NCI-H526 (cell line): ENCODE data around the gene FAM193A.
"Not testable (repeated sequence)": the region's sequence is repeated elsewhere in the genome, so short reads cannot be mapped to it uniquely, and the experiment has no call there.

ENCODE experiments used
- DNase-seq, 2 experiments: peaks; one replicate each; lab custom pipeline; 2025; lab: John Stamatoyannopoulos, UW

The FAM193A gene

DNA sequence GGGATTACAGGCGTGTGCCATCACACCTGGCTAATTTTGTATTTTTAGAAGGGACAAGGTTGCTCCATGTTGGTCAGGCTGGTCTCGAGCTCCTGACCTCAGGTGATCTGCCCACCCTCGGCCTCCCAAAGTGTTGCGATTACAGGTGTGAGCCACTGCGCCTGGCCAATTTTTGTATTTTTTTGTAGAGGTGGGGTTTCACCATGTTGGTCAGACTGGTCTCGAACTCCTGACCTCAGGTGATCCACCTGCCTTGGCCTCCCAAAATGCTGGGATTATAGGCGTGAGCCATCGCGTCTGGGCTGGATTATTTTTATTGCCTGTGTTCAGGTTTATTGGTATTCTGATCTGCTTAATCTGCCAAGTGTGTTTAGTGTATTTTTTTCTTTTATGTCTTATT lies 82.3 kb downstream of the FAM193A start:
- not testable (repeated sequence) for DNase-seq

DNA sequence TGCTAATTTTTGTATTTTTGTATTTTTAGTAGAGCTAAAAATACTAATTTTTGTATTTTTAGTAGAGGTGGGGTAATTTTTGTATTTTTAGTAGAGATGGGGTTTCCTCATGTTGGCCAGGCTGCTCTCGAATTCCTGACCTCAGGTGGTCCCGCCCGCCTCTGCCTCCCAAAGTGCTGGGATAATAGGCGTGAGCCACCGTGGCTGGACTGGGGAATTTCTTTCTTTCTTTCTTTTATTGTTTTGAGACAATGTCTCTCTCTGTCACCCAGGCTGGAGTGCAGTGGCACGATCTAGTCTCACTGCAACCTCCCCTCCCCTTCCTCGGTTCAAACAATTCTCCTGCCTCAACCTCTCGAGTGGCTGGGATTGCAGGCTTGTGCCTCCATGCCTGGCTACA lies 83.0 kb downstream of the FAM193A start:
- DNase-seq, result no peak

DNA sequence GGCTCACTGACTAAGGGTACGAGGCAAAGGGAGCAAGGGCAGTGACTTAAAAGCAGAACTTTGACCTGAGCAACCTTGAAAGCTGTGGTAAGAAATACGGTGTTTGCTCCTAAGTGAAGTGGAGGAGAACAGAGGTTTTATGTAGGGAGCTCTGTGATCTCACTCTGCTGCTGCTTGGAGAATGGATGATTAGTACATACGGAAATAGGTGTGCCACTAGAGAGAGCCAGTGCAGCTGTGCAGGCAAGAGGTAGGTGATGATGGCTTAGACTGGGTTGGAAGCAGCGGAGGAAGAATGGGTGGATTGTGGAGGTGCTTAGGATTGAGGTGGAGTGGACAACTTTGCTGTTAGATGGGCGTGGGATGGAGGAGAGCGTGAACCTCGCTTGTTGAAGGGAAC lies 85.0 kb downstream of the FAM193A start:
- no peak for DNase-seq

DNA sequence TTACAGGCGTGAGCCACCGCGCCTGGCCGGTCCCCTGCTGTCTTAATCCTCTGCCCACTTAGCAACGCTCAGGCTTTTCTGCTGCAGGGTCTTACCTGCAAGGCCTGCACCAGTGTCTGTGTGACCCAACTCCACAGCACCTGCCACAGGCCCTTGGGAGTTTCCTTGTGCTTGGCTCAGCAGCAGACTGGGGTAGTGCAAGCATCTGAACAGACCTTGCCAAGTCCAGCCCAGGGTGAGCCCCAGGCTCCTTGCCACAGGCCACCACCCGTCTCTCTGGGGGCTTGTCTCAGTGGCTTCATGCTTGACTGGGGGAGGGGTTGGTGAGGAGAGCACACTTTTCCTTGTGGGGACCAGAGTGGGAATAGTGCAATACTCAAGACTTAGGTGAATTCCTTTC lies 87.0 kb downstream of the FAM193A start:
- DNase-seq, result no peak

DNA sequence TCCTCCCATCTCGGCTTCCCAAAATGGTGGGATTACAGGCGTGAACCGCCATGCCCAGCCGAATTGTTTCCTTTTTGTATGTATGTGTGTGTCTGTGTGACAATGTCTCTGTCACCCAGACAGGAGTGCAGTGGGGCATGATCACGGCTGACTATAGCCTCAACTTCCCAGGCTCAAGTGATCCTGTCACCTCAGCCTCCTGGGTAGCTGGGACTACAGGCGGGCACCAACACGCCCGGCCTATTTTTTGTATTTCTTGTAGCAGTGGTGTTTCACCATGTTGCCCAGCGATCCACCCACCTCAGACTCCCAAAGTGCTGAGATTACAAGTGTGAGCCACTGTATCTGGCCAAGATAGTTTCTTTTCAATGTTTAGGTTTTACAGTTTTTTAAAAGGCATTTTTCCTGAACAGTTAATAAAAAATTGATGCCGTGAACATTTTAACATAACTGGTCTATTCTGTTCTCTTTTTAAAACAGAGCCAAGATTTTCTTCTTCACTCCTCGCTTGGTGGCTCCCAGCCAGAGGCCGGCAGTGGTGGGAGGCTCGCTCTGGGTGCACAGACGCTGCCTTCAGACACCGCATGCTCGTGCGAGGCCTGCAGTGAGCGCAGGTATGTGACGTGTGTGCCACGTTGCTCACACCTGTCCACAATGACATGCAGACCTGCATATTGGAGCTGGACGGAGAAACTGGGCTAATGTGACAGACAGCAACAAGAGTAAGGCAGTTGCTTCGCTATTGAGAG lies 88.5 kb downstream of the FAM193A start:
- DNase-seq, result no peak

DNA sequence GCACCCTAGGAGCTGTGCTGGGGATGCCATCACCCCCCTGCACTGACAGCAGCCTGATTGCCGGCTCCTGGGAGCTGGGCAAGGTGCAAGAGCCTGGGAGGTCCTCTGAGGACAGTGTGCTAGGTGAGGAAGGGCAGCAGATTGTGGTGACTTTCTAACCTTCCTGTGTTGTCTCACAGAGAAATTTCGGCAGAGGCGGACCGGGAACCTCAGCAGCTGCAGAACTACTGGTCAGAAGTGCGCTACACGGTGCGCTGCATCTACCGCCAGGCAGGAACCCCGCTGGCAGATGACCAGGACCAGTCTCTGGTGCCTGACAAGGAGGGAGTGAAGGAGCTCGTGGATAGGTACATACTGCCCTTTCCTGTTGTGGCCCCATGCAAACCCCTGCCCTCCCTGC lies 89.8 kb downstream of the FAM193A start:
- DNase-seq, result no peak

DNA sequence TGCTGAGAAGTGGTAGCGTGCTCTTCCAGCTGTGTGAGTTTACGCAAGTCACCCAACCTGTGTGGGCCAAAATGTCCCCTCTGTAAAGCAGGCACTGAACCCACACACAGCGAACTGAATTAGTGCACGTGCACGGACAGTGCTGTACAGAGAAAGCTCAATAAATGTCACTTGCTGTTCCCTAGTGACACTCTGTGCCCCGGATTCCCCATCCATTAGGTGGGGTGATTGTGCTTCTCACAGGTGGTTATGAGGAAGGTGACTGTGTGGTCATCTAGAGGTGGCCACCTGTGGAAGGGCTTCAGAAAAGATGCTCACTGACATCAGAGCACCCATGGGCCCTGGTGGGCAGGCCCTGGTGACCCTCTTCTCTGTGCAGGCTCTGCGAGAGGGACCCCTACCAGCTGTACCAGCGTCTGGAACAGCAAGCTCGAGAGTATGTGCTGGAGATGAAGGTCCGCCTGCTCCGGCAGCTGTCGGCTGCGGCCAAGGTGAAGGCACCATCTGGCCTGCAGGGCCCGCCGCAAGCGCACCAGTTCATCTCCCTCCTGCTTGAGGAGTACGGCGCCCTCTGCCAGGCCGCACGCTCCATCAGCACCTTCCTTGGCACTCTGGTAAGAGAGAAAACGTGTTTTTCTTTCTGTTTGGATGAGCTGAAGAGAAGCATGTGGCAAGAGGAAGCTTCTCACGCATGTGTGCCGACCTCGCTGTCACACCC lies 94.3 kb downstream of the FAM193A start:
- no peak for DNase-seq

DNA sequence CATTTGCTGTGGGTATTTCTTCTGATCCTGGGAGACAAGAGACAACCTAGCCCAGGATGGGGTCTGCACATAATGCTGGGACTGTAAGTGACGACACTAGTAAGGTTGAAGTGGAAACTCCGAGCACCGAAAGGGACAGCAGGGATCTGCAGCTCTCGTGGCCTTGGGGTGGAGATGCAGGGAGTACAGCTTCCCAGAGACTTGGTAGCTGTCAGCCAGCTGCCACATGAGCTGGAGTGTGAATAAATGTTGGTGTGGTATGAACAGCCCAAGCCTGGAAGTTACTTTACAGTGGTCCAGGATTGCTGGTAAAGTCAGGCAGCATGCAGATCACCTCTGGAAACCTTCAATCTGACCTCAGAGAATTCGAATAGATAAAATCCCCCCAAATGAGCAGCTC lies 97.6 kb downstream of the FAM193A start:
- no peak for DNase-seq

DNA sequence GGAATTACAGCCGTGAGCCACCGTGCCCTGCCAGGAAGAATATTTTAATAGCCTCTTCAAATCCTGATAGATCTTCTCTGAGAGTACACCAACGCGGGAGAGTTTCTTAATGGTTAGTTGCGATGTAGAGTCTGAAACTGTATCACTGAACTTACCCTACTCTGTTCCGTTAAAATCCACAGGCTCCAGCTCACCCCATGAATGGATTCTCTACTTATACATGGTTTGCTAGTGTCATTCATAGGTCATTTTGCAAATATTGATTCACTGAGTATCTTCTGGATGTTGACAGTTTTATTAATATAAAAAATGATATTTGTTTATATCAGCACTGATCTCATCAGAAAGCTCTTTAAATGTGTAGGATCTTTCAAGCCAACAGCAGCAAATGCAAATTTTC lies 99.9 kb downstream of the FAM193A start:
- DNase-seq, result no peak

DNA sequence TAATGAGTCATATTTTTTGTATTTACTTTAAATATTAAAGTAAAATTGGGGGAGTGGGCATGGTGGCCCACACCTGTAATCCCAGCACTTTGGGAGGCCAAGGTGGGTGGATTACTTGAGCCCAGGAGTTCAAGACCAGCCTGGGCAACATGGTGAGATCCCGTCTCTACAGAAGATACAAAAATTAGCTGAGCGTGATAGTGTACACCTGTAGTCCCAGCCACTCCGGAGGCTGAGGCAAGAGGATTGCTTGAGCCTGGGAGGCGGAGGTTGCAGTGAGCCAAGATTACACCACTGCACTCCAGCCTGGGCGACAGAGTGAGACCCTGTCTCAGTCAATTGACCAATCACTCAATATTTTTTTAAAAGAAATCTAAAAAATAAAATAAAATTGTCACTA lies 100.5 kb downstream of the FAM193A start:
- not testable (repeated sequence) for DNase-seq

DNA sequence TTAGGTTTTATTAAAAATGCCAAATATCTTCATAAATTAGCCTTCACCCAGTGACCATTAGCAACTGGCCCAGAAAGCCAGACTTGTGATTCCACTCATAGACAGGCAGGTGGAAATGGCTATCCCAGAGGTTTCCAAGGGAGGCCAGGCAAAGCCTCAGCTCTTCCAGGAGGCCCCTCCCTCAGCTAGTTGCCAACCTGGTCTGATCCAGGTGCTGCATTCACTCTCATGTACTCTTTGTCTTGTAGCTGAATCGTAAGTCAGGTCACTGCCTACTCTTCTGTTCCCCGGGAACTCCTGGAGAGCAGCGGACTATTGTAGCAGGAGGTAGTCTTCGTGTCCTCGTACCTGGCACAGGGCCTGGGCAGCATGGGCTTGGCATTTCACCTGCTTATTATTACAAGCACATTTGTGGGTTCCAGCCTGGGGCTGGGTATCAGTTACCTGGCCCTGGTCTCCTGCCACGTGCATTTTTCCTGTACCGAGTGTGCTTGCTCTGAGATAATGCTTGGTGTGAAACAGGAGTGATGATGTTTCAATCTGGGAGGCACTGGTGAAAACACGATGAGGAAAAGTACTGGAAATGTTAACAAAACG lies 101.6 kb downstream of the FAM193A start:
- no peak for DNase-seq

DNA sequence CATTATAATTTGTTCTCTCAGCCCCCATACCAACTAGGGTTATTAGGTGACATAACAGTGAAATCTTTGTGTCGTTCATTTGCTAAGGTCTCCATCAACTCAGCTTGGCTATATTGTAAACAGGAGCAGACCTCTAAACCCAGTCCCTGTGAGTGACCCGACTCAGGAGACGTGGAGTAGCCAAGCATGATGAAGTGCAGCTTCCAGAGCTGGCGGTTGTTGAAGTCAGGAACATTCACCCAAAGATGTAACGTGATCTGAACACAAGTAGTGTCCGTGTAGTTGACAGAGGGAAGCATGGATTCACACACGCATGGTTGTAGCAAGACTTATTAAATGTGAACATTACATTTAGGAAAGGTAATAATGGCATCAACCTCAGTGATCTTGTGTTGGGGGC lies 102.3 kb downstream of the FAM193A start:
- no peak for DNase-seq

DNA sequence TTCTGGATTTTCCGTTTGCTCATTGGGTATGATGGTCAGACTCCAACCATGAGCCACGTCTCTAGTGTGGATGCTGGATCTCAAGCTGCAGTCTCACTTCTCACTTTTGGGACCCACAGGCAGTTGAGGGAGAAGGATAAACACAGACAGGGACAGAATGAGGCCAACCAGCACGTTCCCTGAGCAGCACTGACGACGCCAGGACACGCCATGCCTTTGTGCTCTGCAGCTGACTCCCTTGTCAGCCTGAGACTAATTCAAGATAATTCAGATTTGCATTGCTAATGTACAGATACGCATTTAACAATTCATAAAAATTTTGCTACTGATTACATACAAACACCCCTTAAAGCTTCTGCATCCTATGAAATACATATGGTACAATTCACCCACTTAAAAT lies 106.5 kb downstream of the FAM193A start:
- peak; percentile 6 to 32 for DNase-seq

DNA sequence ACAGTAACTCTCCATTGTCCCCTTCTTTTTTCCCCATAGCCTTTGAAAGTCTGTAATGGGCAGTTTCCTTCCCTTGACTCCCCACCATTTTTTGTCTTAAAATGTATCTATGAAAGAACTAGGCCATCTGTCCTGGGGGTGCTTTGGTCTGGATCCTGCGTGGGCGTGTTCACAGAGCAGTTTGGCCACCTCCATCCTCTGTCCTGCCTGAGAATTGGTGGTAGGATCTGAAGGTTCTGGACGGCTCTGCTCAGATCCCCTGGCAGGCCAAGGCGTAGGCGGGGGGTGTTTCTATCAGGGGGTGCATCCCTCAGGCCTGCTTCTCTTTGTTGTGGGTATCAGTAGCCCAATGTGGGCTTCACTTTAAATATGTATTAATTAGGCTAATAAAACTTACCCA lies 107.1 kb downstream of the FAM193A start:
- DNase-seq, result no peak

DNA sequence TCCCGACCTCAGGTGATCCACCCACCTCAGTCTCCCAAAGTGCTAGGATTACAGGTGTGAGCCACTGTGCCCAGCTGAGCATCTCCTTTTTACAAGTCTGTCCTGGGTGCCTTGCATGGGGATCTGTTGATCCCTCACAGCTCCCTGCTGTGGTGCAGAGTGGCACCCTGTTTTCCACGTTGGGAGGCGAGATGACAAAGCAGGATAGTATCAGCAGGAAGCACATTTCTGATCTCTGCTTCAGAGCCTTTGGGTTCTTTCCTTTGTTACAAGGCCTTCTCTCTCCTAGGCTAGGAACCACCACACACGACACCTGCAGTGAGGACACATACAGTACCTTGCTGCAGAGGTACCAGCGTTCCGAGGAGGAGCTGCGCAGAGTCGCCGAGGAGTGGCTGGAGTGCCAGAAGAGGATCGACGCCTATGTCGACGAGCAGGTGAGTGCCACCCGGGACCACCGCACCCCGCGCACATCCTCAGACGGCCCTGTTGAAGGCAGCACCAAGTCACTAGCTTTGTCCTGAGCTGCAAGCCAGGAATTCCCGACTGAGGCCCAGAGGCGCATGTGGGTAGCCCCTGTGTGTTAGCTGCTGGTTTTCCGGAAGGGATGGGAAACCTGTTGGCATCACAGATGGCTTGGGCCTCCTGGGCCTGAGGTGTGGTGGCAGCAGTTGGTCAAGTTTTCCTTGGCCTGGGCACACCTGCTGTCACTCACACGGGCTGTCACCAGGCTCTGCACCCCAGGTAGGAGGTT lies 110.1 kb downstream of the FAM193A start:
- DNase-seq, result no peak

DNA sequence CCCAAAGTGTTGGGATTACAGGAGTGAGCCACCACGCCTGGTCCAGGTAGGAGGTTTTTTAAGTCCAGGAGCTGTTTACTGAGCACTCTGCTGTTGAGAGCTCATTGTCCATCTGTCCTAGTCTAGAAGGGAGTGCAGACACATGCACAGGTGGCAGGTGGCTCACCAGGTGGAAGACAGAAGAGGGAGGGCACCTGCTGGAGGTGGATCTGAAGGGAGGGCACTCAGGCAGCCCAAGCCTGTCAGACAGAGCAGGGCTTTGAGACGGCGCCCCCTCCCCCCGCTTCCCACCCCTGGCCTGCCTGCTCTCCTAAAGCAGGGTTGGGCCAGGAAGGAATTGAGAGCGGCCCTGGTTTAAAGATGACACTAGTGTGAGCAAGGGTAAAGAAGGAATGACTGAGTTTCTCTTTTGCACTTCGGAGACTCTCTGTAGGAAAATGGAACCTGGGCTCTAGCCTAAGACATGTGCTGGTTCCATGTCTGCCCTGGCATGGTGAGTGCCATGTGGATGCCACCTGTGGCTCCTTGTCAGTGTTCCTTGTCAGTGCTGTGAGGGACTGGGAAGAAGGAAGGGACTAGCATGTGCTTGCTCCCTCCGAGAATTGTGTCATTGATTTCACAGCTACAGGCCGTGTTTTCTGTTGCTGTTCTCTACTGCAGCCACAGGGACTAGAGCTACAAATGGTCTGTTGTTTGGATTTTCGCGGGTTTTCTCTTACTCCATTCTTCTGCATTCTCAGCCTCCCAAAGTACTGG lies 111.1 kb downstream of the FAM193A start:
- no peak for DNase-seq

DNA sequence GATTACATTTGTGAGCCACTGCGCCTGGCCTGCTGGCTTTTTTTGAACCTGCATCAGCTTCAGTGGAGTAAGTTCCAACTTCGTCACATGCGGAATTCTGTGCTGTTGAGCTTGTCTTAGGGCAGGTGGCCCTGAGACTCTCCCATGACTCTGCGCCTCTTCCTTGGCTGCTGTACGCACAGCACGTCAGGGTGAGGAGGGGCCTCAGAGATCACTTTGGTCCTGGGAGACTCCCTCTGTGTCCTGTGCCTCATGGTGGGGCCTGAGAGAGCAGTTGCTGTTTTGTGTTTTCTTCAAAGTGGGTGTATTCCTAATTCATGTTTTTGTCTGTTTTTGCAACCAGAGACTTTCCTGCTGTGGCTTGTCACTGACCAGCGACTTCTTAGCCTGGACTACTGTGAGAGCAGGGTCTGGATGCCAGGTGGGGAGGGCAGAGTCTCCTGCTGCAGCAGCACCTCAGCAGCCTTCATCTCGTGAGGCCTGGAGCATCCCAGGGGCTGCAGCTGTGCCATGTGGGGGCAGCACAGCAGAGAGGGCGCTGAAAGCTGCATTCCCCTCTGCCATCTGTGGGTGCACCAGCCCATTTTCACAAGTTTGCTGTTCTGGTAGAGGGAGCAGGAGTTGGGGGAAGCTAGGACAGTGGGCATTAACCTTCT lies 111.8 kb downstream of the FAM193A start:
- no peak for DNase-seq

DNA sequence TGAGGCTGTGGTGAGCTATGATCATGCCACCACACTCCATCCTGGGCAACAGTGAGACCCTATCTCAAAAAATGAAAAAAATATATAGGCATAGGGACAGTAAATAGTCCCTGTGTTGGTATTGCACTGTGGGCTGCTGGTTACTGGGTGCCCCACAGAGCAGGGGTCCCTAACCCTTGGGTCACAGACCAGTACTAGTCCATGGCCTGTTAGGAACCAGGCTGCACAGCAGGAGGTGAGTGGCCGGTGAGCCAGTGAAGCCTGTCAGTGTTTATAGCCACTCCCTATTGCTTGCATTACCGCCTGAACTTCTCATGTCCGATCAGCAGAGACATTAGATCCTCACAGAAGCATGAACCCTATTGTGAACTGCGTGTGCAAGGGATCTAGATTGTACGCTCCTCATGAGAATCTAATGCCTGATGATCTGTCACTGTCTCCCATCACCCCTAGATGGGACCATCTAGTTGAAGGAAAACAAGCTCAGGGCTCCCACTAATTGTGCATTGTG lies 113.2 kb downstream of the FAM193A start:
- no peak for DNase-seq

DNA sequence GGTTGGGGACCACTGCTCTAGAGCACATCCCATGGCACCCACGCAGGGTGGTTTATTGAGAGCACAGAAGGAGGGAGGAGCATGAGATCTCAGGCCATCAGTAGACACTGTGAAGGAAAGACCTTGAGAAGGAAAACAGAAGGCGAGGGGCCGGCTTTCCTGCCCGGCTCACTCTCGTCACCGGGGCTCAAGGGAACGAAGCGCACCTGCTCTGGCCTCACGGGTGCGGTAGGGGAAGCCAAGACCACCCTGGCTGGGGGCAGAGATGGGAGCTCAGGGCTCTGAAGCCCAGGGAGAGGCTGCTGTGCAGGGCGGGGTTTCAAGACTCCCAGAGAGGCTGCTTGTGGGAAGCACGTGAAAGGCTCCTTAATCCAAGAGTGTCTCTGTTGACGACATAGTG lies 113.8 kb downstream of the FAM193A start:
- DNase-seq, result no peak

DNA sequence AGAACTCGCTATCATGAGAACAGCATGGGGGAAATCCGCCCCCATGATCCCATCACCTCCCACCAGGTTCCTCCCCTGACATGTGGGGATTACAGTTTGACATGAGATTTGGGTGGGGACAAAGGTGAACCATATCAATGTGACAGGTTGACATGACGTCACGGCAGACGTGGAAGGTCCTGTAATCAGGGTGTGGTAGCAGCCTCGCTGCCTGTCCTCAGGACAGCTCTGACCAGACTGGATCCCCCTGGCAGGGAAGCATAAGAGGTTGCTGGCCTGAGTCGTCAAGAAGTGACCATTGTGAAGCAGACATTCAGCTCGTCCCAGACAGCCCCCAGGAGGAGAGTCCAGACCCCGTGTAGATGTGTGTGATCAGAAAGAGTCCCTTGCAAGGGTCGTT lies 115.1 kb downstream of the FAM193A start:
- no peak for DNase-seq

DNA sequence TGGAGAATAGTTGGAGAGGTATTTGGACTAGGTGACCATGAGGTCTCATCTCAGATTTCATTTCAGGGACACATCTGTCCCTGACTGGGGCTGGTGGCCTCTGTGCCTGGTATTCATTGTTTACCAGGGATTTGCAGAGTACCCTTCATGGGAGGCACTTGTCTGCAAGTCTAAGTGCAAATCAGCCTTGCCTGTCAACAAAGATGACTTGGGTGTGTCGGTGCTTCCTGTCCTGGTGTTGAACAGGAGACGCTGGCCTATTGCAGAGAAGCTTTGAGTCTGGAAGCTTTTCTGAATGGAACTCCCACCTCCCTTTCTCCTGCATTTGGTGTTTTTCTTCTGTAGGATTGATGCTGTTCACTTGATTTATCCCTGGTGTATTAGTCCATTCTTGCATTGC lies 115.6 kb downstream of the FAM193A start:
- no peak for DNase-seq
